Measurements from ENCODE around the gene TTC21A. TPM values are rescaled to one million over a fixed set of nuclear protein-coding genes. Genes with fewer than 3 reads are reported as not detected.

The TTC21A gene
- total and polyA plus RNA-seq, 2 of the 13 experiments (the other 11 are each of a cell fraction or from before 2014, with no cell fraction given), result 0.31 to 1.5 TPM

DNA sequence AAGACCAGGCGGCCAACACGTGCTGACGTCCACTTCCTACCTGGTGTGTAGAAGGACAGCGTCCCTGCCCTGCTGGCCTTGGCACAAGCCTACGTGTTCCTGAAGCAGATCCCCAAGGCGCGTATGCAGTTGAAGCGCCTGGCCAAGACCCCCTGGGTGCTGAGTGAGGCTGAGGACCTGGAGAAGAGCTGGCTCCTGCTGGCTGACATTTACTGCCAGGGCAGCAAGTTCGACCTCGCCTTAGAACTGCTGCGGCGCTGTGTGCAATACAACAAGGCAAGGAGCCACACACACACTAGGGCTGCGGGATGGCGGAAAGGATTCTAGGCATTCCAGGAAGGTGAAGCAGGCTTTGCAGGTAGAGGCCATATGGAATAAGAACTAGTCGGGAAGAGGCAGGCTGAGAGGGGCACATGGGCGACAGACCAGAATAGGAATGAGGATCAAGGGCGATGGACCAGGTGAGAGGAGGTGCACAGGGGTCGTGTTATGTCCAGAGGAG is 30.0 kb downstream of the TTC21A start:
- FAIRE-seq, result no peak
- H3K27me3 ChIP-seq (ENCODE audit: control insufficient read depth in 1 of 2, insufficient read depth in 2 of 2, low read length in 2 of 2), result 0 out of 5 replicates have a peak, but pooled peaks cover 0 to 1% of the 10 kb centered on the region in 2 experiments
- no peak for ATAC-seq
- ChIA-PET POLR2A (no interaction called here), CTCF (ENCODE audit: low intra/inter-chr PET ratio, low total read pairs) (no interaction called here)
- H3K36me3 ChIP-seq (replicated peaks in 1 of 2; ENCODE audit: control insufficient read depth in 1 of 2, insufficient read depth in 2 of 2, low read length in 2 of 2), result peaks cover 4 to 8% of the 10 kb centered on the region in 2 experiments; a peak in 4 of 5 replicates
- H3K9me3 ChIP-seq (ENCODE audit: low read length), result no peaks in the 10 kb centered on the region
- DNase-seq (ENCODE audit: low spot score), result no peak
- BruUV-seq (replicated peaks), result no TSS peak
- no peak overlapping the region for H3K4me2 ChIP-seq (ENCODE audit: low read depth, low read length)
- no peak overlapping the region for H3K27ac ChIP-seq (ENCODE audit: extremely low read length, insufficient read depth, low read length)
- H3K9ac ChIP-seq (ENCODE audit: insufficient read depth, low read depth, low read length), result no peak overlapping the region
- no peaks in the 10 kb centered on the region for H3K79me2 ChIP-seq (ENCODE audit: insufficient read depth, low read length)
- in situ Hi-C loops (cut with HindIII; ENCODE audit: extremely low pct_ligation_motif_present, low pct_unique_long_range_greater_than_20kb) (no loop called here), intact Hi-C loops (cut with micrococcal nuclease; ENCODE audit: unreplicated experiment) (no loop called here)
- 76% methylated on average over 13 of the region's 18 CpGs for WGBS (ENCODE audit: low lambda C conversion rate)
- no peaks in the 10 kb centered on the region for H3K4me1 ChIP-seq (ENCODE audit: insufficient read depth, low read length)
- no peaks in the 10 kb centered on the region for H4K20me1 ChIP-seq (ENCODE audit: insufficient read depth, low read length)
- H2AFZ ChIP-seq (ENCODE audit: low read length), result no peak overlapping the region
- H3K4me3 ChIP-seq (replicated peaks in 1 of 3; ENCODE audit: insufficient read depth in 1 of 3, low read depth in 2 of 3, low read length in 3 of 3), result no peak overlapping the region
- TF ChIP-seq NR2F1 (CRISPR knock-in tag; IDR thresholded peaks at IDR 0.05) (no peak), ZNF230 (CRISPR knock-in tag; IDR thresholded peaks at IDR 0.05) (no peak), ZNF850 (CRISPR knock-in tag; conservative IDR thresholded peaks at IDR 0.05) (no peak), MZF1 (CRISPR knock-in tag; IDR thresholded peaks at IDR 0.05; ENCODE audit: borderline replicate concordance) (no peak), ZNF598 (CRISPR knock-in tag; IDR thresholded peaks at IDR 0.05; ENCODE audit: borderline replicate concordance) (no peak)
- TF ChIP-seq, protein P1, sequence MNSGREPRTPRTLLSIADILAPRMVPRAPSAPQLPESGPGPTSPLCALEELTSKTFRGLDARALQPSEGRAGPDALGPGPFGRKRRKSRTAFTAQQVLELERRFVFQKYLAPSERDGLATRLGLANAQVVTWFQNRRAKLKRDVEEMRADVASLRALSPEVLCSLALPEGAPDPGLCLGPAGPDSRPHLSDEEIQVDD (CRISPR knock-in tag; IDR thresholded peaks at IDR 0.05; ENCODE audit: borderline replicate concordance), result no peak
- TF ChIP-seq, protein P2, sequence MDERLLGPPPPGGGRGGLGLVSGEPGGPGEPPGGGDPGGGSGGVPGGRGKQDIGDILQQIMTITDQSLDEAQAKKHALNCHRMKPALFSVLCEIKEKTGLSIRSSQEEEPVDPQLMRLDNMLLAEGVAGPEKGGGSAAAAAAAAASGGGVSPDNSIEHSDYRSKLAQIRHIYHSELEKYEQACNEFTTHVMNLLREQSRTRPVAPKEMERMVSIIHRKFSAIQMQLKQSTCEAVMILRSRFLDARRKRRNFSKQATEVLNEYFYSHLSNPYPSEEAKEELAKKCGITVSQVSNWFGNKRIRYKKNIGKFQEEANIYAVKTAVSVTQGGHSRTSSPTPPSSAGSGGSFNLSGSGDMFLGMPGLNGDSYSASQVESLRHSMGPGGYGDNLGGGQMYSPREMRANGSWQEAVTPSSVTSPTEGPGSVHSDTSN (CRISPR knock-in tag; IDR thresholded peaks at IDR 0.05), result no peak

All from HepG2 (cell line).